CD4-positive, alpha-beta T cell treated with Interleukin-17A for 4 hours (primary cell): ENCODE data around the gene CDC23.

Source experiments
- DNase-seq: peaks from one replicate; pipeline ENCODE4 v3.0.0-alpha.2; 2020; ENCODE audit warnings: mixed read lengths

CDC23 gene

GRCh38 chr5:138138949-138139780 lies 74.0 kb downstream of the CDC23 start, which contains the start of gene NME5:
Gene NME5, minus strand, starts transcription at chr5:138139428. Its CDS starts 648 bp downstream, at chr5:138138780.
- DNase-seq, result no peak
